Loucy (cell line): ENCODE data around the gene SMOC2.

Experiments used
- H2AFZ ChIP-seq: fragments of 200-600 bp; sonication (generic); 2 replicates; pipeline ENCODE4 v1.6.0; 2016; ENCODE audit warnings: antibody characterized with exemption, mild to moderate bottlenecking, low read length, moderate library complexity
- H3F3A ChIP-seq: fragments of 200-600 bp; 2 replicates; pipeline ENCODE4 v1.6.0; 2016; ENCODE audit warnings: antibody characterized with exemption, low read depth, mild to moderate bottlenecking
- H3K27me3 ChIP-seq: fragments of 200-600 bp; sonication (generic); 2 replicates; pipeline ENCODE4 v1.6.1; 2014; ENCODE audit warnings: low read length, mild to moderate bottlenecking; ENCODE audit not compliant: insufficient read depth, poor library complexity, severe bottlenecking
- H3K36me3 ChIP-seq: fragments of 200-600 bp; sonication (generic); 2 replicates; pipeline ENCODE4 v1.6.1; 2016; ENCODE audit warnings: low read length; ENCODE audit not compliant: insufficient read depth
- H3K4me1 ChIP-seq: fragments of 200-600 bp; sonication (generic); 2 replicates; pipeline ENCODE4 v1.5.1; 2014; ENCODE audit warnings: low read length, mild to moderate bottlenecking; ENCODE audit not compliant: insufficient read depth, poor library complexity, severe bottlenecking
- H3K4me2 ChIP-seq: fragments of 200-600 bp; sonication (generic); 2 replicates; pipeline ENCODE4 v1.6.0; 2014; ENCODE audit warnings: antibody characterized with exemption, low read length, low read depth, mild to moderate bottlenecking; ENCODE audit not compliant: poor library complexity, severe bottlenecking
- H3K4me3 ChIP-seq: fragments of 200-600 bp; sonication (generic); 2 replicates; pipeline ENCODE4 v1.5.1; 2014; ENCODE audit warnings: low read length, mild to moderate bottlenecking, mixed read lengths; ENCODE audit not compliant: poor library complexity, severe bottlenecking
- H3K79me2 ChIP-seq: fragments of 200-600 bp; sonication (generic); 2 replicates; pipeline ENCODE4 v1.6.1; 2014; ENCODE audit warnings: low read length; ENCODE audit not compliant: insufficient read depth
- H3K9ac ChIP-seq: fragments of 200-600 bp; sonication (generic); 2 replicates; pipeline ENCODE4 v1.6.0; 2014; ENCODE audit warnings: mild to moderate bottlenecking, low read depth, low read length, moderate library complexity; ENCODE audit not compliant: poor library complexity, severe bottlenecking
- H3K9me2 ChIP-seq: fragments of 200-600 bp; sonication (generic); replicated peaks from 2 replicates; pipeline ENCODE4 v1.6.1; 2016; ENCODE audit warnings: low read depth, low read length, mixed read lengths
- H3K9me3 ChIP-seq: fragments of 200-600 bp; sonication (generic); 2 replicates; pipeline ENCODE4 v1.6.1; 2014; ENCODE audit warnings: mild to moderate bottlenecking, antibody characterized with exemption, low read length, low read depth; ENCODE audit not compliant: insufficient read depth
- H4K20me1 ChIP-seq: fragments of 200-600 bp; sonication (generic); 2 replicates; pipeline ENCODE4 v1.6.0; 2014; ENCODE audit warnings: antibody characterized with exemption, low read length, mild to moderate bottlenecking; ENCODE audit not compliant: insufficient read depth, poor library complexity, severe bottlenecking
- CTCF ChIP-seq: fragments of 200-600 bp; sonication (generic); conservative IDR thresholded peaks from 2 replicates; pipeline ENCODE4 v1.5.1; 2014; ENCODE audit warnings: mild to moderate bottlenecking, antibody characterized with exemption, low read length
- EZH2phosphoT487 ChIP-seq: fragments of 200-600 bp; IDR thresholded peaks from 2 replicates; pipeline ENCODE4 v1.6.1; 2018; ENCODE audit warnings: antibody characterized with exemption, mild to moderate bottlenecking, moderate library complexity, borderline replicate concordance

The SMOC2 gene

GRCh38 chr6:168439794-168440450, 1.1 kb upstream of the SMOC2 start:
- Histone ChIP-seq H3K9me3 (no peaks in the 10 kb centered on the region; the same call in 1 of the 2 replicates), H3K36me3 (no peaks in the 10 kb centered on the region), H3K79me2 (no peaks in the 10 kb centered on the region), H3K4me1 (no peaks in the 10 kb centered on the region), H3K4me2 (no peak overlapping the region), H3K27me3 (no peaks in the 10 kb centered on the region), H3K9ac (no peak overlapping the region), H2AFZ (no peak overlapping the region), H3K4me3 (no peak overlapping the region), H3F3A (no peaks in the 10 kb centered on the region), H4K20me1 (no peaks in the 10 kb centered on the region), H3K9me2 (no peaks in the 10 kb centered on the region)
- TF ChIP-seq EZH2phosphoT487 (no peak), CTCF (no peak)

DNA sequence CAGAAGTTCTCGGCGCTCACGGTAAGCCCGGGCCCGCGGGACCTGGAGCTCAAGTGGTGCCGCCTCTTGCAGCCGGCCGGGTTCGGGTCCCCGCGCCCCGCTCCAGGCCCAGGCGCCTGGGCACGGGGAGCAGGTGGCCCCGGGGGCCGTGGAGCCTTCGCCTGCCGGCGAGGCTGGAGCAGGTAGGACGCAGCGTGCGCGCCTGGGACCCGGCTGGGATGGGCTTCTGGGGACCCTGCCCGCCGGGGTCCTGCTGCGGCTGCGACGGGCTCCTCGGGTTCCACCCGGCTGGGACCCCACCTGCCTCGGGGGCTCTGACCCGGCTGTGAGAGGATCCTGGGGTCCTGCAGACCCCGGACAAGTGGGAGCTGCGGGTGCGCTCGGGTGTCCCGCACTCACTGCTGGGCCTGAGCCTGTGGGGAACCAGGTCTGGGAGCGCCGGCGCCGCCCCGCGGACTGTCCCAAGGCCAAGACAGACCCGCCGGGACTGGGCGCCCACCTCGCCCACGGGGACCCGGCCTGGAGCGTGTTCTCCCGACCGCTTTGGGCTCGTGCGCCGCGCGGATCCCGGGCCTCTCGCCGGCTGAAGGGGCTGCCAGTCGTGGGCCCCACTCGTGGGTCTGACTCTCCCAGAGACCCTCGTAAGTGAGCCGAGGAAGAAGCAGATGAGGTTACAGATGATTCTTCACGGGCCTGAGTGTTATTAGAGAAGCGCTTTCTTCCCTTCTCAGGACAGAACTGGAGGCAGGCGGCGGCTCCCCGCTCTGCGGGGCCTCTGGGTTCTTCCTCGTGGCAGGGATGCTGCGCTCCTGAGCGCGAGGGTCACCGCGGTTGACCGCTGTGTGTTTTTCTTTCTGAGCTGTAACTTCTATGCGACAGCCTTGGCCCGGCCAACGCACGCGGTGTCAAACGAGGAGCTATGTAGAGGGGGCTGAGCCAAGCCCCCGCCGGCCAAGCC, 729 bp downstream of the SMOC2 start:
- no peak overlapping the region for H2AFZ ChIP-seq
- H3K36me3 ChIP-seq = no peaks in the 10 kb centered on the region
- TF ChIP-seq EZH2phosphoT487 = no peak
- no peak for TF ChIP-seq CTCF
- no peaks in the 10 kb centered on the region for H3K27me3 ChIP-seq
- H3K4me1 ChIP-seq = no peaks in the 10 kb centered on the region
- no peaks in the 10 kb centered on the region for H3F3A ChIP-seq
- no peak overlapping the region for H3K4me2 ChIP-seq
- no peak overlapping the region for H3K9ac ChIP-seq
- no peaks in the 10 kb centered on the region for H4K20me1 ChIP-seq
- H3K79me2 ChIP-seq = no peaks in the 10 kb centered on the region
- no peaks in the 10 kb centered on the region for H3K9me2 ChIP-seq
- H3K4me3 ChIP-seq = no peak overlapping the region
- no peaks in the 10 kb centered on the region; the same call in 1 of the 2 replicates for H3K9me3 ChIP-seq

DNA sequence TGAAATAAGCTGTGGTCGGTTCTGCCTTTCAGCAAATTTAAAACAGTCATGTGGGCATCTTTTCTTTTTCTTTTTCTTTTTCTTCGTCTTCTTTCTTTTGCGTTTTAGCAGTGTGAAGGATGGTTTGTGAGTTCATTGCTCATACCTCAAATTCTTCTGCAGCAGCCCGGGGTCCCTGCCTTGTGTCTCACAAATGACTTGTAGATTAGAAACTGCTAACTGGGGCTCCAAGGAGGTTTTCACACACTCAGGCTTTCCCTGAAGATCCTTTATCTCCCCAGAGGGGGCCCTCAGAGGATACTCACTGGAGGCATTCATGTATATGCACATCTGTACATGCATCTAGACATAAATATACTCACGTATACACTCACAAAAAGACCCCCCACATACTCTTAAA, 1.7 kb downstream of the SMOC2 start:
- Histone ChIP-seq H3K36me3 (no peaks in the 10 kb centered on the region), H3K4me3 (no peak overlapping the region), H2AFZ (no peak overlapping the region), H3K79me2 (no peaks in the 10 kb centered on the region), H4K20me1 (no peaks in the 10 kb centered on the region), H3F3A (no peaks in the 10 kb centered on the region), H3K4me1 (no peaks in the 10 kb centered on the region), H3K9me3 (no peaks in the 10 kb centered on the region; the same call in 1 of the 2 replicates), H3K4me2 (no peak overlapping the region), H3K27me3 (no peaks in the 10 kb centered on the region), H3K9ac (no peak overlapping the region), H3K9me2 (no peaks in the 10 kb centered on the region)
- TF ChIP-seq CTCF (no peak), EZH2phosphoT487 (no peak)
